H1 (cell line): Measurements from ENCODE around the gene SNCAIP. TPM values are rescaled to one million over a fixed set of nuclear protein-coding genes. Genes with fewer than 3 reads are reported as not detected.

Source experiments
- EGR1 ChIP-seq: IDR thresholded peaks from 2 replicates; pipeline ENCODE4 v1.6.1; 2011; ENCODE audit warnings: low read depth, low read length, borderline replicate concordance
- RBBP5 ChIP-seq: IDR thresholded peaks from 2 replicates; pipeline ENCODE4 v1.7.1; 2012; ENCODE audit warnings: low read depth, mild to moderate bottlenecking, inconsistent platforms, low read length, moderate library complexity, borderline replicate concordance
- polyA plus RNA-seq, 7 experiments: library from polyadenylated mRNA; depleted of rRNA in 3 of 7; stranded (reverse) in 5 of 7; unstranded in 2 of 7; fragments of >200 nt in 5 of 7; fragments of 200-250 nt in 2 of 7; gene quantifications; 1 replicate in 5 of 7; 2 replicates in 1 of 7; 4 replicates in 1 of 7; pipeline versions ENCODE4 v1.2.1 to v1.2.3, GENCODE V29; 2011 to 2013; ENCODE audit warnings: missing spikeins in 2 of 7, mixed read lengths in 2 of 7
- total RNA-seq: library from RNA; stranded (reverse); fragmentation: NEBNext Ultra II Directional; extraction: Animal tissue kit (Norgen Biotek cat#: 25700); gene quantifications from 2 replicates; pipeline ENCODE4 v1.2.1, GENCODE V29; 2021

The SNCAIP gene
- total and polyA plus RNA-seq, 2 of the 8 experiments (the other 6 are each of a cell fraction or from before 2014, with no cell fraction given), result 3.9 to 9.0 TPM

GRCh38 chr5:122286541-122286940 lies 25.5 kb upstream of the SNCAIP start (continued):
- no peak for TF ChIP-seq RBBP5
- no peak for TF ChIP-seq EGR1
